GM18519 (cell line): ENCODE measurements around the gene TPP2.

Experiments
- ATAC-seq: cut with Tn5 transposase; IDR thresholded peaks from one replicate; pipeline ENCODE4 v1.9.1; 2021; ENCODE audit warnings: mild to moderate bottlenecking, moderate library complexity; ENCODE audit not compliant: unreplicated experiment, low FRiP score

The TPP2 gene

GRCh38 chr13:102688306-102688973, 91.7 kb downstream of the TPP2 start:
- ATAC-seq: no peak

DNA sequence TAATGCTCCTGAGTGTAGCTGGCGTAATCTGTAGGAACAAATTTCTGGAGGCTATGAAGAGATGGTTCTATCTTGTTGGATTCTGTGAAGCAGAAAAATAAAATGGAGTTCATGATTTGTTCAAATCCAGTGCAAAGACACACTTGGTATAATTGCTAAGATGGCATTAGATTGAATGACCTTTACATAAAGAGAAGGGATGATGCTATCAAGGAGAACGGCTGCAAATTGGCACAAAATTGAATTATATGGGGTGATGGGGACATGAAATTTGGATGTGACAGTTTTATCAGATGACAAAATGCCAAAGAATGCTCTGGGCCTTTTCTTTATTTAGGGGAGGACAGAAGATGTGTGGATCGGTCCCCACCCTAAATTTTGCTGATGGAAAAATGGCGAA, 94.1 kb downstream of the TPP2 start:
- ATAC-seq: no peak

DNA sequence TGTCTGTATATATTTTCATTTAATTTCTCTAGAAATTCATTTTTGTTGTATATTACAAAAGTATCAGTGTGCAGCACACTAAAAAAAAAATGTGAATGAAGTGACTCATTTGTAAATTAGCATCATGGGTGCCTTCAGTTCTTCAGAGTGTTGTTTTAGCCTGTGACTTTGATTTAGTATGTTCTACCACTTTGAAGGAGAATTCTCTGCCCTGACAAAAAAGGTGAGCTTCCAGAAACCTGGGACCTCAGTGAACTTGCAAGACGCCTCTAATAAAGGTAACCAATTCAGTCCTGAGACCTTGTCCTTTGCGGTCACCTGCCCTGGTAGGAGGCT, 95.7 kb downstream of the TPP2 start:
- ATAC-seq: no peak

GRCh38 chr13:102693250-102693649, 96.5 kb downstream of the TPP2 start:
- no peak for ATAC-seq

- ATAC-seq: no peak
Measured at GRCh38 chr13:102693776-102694175, 97.0 kb downstream of the TPP2 start.

DNA sequence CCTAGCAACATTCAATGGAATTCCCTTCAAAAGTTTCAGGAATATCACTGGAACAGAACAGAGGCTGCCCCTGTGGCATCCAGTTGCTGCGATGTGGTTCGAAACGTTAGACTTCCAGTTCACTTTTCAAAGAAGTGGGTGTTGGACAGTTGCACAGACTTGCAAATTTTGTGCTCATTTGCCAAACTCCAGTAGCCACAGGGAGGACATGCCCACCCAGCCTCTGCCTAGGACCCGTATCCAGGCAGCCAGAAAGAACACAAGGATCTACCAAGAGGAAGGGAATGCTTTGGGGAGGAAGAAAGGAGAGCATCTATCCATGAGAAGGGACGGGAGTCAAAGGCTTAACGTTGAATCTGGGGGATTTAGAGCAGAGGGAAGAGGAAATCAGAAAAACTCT, 98.2 kb downstream of the TPP2 start, which contains the start of gene METTL21C:
TSS of gene METTL21C (minus strand) at position 108 of the 400 bp plus-strand sequence. CDS start 546 bp downstream, outside the sequence.
- ATAC-seq: no peak

DNA sequence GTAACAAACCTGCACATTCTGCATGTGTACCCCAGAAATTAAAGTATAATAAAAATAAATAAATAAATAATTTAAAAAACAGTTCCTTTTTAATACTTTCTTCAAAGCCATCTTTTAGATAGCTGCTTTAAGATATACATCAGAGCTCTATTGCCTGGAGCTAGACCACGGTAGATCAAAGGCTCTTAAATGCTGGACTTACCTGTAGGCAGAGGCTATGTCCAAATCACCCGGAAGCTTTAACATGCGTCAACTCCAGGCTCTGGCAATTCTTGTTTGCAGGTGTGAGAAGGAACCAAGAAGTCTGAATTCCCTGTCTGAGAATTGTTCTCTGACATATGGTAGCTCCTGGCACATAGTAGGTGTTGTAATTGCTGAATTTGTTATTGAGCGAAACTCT, 99.7 kb downstream of the TPP2 start:
- no peak for ATAC-seq

DNA sequence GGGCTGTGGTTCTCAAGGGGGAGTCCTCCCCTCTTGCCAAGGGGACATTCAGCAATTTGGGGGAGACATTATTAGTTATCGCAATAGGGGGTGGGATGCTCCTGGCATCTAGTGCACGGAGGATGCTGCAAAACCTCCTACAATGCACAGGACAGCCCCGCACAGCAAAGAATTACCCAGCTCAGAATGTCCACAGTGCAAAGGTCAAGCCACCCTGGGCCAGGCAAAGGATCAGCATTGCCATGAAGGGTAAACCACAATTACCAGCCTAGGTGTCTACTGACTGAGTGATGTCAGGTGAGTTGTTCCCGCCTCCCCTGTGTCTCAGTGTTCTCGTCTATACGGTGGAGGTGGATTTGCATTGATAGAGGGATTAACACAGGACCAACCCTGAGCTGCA, 100.5 kb downstream of the TPP2 start:
- ATAC-seq: no peak

DNA sequence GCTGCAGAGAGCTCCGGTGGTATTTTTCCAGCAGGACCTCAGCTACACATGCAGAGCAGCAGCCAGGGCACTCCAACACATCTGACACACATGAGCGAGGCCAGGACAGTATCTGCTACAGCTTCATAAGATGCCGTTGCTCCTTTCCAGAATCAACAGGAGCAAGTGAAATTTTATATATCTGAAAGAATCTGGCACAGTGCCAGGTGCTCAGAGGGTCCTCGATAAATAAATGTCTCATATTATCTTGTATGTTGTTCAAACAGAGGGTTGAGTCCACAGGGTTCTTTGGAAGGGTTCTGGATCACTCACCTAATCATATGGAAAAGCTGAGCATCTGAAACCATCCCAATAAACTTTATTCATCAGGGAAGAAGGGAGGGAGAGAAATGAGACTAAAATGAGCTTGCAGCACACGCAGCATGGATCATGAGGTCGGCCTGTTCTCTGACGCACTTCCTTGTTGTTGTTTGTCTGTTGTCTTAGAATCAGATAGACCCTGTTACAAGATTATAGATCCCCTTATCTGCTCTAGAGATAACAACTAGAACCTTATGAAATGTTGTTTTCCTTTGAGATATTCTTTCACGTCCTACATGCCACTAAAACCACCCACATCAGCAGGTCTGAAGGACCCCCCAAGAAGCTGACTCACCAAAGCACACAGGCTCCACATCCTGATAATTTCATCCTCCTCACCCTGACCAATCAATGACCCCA, 101.3 kb downstream of the TPP2 start:
- ATAC-seq: no peak

GRCh38 chr13:102698649-102698980, 101.8 kb downstream of the TPP2 start:
- ATAC-seq: no peak

DNA sequence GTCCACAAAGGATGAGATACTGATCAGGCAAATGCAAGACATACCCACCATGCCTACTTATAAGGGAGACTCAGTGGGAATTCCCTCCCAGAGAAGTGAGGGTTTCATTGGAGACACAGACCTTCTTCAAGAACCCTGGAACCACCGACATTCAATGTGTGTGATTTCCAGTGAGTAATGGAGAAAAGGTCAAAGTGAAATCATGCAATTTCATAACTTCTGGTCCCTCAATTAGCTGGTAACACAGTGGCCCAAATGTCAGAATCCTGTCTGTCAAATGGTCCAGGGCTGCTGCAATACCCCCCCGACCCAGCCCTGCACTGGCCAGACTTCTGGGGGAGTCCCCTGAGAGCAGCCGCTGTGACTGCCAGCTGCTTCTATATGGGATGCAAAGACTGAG, 102.7 kb downstream of the TPP2 start:
- no peak for ATAC-seq

DNA sequence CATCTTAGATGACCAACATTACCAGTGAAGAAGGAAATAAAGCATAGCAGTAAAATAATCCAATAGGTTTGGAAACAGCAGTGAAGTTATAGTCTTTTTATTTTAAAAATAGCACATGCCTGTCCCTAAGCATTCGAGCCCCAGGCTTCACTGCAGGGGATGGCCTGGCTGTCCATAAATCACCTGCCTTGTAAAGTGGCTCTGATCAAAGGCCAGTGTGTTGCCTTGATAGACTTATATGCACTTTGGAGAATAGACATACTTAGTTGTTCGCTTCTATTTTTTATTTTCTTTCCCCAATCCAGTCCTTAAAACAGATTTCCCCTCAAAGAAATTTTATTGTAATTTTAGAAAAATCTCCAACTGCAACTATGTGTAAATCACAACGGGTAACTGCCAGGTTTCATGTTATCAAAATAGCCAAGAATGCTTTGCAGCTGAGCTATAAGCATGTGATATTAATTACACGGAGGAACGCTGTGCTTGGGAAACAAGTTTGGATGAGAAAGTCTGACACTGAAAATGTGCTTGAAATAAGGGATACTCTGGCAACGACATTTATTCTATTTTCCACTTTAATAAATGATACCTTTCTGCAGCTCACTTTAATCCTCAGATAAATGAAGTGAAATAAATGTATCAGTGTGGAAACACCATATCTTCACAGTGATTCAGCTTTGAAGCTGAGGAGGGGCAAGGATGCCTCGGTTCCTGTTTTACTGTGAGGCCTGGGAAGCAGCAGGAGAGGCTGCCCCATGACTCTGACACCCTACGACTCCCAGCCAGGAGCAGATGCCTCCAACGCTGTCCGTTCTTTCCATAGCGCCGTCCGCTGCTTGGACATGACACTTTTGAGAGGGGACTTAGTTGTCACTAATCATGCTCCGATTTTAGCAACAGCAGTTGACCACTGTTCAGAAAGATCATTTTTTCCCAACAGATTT, 103.6 kb downstream of the TPP2 start:
- ATAC-seq: no peak

- ATAC-seq: no peak
Measured at GRCh38 chr13:102701331-102701730, 104.5 kb downstream of the TPP2 start.

- ATAC-seq: no peak
Measured at GRCh38 chr13:102702965-102703725, 106.4 kb downstream of the TPP2 start.

DNA sequence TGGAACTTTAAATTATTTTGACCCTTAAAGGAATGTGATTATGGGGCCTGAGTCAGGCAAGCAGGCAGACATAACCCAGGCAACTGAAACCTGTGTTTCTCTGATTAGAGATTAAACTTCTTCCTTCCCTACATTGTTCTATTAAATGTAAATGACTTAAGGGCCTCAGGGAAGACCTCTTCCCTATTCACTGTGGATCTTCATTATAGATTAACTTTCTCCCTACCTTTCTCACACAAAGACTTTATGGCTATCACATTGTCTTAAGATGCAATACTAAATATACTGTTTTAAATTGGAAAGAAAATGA, 106.9 kb downstream of the TPP2 start:
- no peak for ATAC-seq

DNA sequence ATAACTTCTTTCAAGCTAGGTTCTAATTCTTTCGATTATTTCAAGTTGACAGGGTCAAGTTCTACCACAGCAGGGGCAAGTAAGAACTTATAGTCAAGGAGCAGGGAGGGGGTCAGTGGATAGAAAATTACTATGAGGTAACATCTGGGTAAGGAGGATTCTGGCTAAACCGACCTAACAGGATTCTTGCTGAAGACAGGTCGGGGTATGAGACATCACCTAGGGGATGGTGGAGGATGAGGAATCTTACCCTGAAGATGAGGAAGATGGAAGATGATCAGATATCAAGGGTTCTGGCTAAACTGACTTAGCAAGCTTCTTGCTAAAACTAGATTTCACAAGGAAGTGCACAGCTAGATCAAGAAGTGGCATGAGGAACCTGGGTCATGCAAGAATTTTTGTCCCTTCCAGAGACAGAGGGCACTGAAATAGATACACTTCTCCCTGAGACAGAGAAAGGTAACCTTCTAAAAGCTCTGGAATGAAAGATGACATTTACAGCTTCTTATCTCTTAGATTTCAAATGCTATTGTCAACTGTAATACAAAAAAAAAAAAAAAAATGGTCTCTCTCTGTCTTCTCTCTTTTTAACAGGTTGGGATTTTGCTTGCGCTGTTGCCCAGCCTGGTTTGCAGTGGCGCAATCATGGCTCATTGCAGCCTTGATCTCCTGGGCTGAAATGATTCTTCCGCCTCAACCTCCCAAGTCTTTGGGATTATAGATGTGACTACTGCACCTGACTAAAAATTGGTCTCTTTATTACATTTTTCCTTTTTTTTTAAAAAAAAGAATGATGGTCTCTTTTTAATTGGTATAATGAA, 107.7 kb downstream of the TPP2 start:
- no peak for ATAC-seq

- no peak for ATAC-seq
Measured at GRCh38 chr13:102707467-102707866, 110.7 kb downstream of the TPP2 start.

GRCh38 chr13:102708211-102708610, 111.4 kb downstream of the TPP2 start:
- no peak for ATAC-seq

DNA sequence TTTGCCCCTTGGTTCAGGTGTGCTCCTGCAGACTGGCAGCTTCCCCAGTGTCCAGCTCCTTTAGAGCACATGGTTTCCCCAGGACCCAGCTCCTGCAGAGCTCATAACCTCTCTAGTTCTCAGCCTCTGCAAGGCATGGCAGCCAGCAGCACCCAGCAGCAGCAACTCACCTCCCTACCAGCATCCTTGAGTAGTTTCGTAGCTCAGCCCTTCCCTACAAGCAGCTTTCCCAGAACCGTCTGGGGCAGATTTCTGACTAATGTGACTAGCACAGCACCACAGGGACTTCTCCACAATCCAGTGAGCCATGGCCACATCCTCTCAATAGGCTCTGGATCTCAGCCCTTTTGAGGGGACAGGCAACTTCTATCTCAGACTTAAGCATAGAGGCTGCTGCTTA, 112.2 kb downstream of the TPP2 start:
- ATAC-seq: no peak

- ATAC-seq: no peak
Measured at GRCh38 chr13:102709536-102709935, 112.8 kb downstream of the TPP2 start.
